ENCODE data around the gene MARF1.

GRCh38 chr16:15567823-15568222 is 75.1 kb downstream of the MARF1 start:
- TF ChIP-seq CTCF (IDR thresholded peaks at IDR 0.05) (no peak), POLR2A (IDR thresholded peaks at IDR 0.05) (no peak), POLR2AphosphoS5 (IDR thresholded peaks at IDR 0.05) (no peak)
